ENCODE measurements around the gene PSAP.

PSAP gene

GRCh38 chr10:71825217-71825616, 25.8 kb downstream of the PSAP start:
- no peak for DNase-seq (ENCODE audit: low spot score)

GRCh38 chr10:71824333-71824732, 26.7 kb downstream of the PSAP start:
- no peak for DNase-seq (ENCODE audit: low spot score)

DNA sequence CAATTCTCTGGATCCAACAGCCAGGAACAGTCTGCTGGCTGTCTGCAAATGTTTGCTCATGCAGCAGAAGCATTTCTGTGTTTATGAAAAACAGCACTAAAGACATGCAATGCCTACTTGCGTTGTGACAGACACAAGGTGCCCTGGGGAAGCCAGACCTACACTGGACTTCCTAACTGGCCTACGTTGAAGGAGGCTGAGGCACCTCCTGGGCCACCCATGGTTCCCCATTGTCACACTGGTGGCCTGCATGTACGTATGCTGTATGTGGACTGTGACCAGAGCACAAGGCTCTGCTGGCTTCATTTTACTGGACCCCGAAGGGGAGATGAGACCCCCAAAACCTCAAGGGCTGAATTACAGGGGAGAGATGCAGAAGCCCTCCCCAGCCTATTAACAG, 27.7 kb downstream of the PSAP start:
- no peak for DNase-seq (ENCODE audit: low spot score)

DNA sequence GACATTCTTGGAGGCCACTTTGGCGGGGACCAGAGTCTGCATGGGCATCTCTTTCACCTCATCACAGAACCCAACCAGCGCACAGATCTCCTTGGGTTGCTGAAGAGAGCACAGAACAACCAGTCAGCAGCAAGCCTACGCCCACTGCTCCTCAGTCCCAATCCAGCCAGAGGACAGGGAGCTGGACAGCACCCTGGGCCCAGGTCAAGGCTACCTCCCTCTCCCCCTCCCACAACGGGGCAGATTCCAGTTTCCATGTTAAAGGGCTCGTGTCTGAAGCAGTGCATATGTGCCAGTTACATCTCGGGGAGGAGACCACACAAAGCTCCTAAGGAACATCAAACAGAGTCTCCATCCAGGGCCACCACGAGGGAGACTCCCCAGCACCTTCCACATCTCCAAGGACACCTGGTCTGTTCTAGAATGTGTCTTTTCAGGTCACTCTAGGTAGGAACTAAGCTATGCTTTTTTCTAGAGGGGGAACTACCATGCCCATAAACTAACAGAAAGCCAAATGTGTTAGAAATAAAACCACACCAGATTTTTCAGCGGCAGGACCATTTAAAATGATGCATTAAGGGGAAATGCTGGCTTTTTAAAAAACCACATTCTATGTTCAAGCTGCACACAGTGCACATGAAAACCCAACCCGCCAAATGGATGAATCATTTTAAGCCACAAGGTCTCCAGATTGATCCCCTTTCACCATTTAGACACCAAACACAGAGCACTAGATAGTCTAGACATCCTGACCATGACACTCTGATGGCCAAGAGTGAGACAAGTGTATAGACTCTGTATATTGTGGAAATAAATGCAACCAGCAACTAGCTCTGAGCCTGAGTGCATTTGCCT, 28.9 kb downstream of the PSAP start:
- DNase-seq (ENCODE audit: low spot score): no peak

- DNase-seq (ENCODE audit: low spot score): no peak
Measured at GRCh38 chr10:71820966-71821365, 30.1 kb downstream of the PSAP start.

DNA sequence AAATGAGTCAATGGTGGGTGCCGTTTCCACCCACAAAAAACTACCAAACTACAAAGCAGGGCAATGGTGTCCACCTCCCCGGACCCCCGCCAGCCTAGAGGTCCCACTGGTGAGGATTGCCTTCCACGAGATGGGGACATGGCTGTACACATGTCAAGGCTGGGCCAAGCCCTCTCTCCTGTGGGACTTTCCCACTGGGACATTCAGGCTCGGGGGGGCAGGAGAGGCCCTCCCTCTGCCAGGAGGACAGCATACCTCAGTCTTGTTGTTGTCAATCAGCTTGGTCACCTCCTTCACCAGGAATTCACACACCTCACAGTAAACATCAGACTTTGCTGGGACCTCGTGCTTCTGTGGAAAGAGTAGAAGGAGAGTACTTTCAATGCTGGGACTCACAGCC, 31.1 kb downstream of the PSAP start:
- DNase-seq (ENCODE audit: low spot score): no peak

DNA sequence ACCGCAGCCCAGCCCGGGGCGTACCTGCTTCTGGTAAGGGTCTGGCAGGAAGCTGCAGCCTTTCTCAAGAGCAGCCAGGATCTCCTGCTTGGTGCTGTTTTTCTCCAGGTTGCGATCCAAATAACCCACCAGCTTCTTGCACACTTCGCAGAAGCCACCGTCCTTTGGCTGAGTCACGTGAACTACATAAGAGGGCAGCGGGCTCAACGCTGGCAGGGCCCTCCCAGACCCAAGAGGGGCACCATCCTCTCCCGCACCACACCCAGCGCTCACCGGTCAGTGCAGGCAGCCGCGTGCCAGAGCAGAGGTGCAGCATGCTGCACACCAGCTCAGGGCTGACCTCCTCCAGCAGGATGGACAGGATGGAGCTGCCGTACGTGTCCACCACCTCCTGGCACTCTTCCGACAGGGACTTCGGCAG, 31.6 kb downstream of the PSAP start:
- no peak for DNase-seq (ENCODE audit: low spot score)

- no peak for DNase-seq (ENCODE audit: low spot score)
Measured at GRCh38 chr10:71818674-71819260, 32.3 kb downstream of the PSAP start.

GRCh38 chr10:71817831-71818655, 33.0 kb downstream of the PSAP start:
- DNase-seq (ENCODE audit: low spot score): no peak

DNA sequence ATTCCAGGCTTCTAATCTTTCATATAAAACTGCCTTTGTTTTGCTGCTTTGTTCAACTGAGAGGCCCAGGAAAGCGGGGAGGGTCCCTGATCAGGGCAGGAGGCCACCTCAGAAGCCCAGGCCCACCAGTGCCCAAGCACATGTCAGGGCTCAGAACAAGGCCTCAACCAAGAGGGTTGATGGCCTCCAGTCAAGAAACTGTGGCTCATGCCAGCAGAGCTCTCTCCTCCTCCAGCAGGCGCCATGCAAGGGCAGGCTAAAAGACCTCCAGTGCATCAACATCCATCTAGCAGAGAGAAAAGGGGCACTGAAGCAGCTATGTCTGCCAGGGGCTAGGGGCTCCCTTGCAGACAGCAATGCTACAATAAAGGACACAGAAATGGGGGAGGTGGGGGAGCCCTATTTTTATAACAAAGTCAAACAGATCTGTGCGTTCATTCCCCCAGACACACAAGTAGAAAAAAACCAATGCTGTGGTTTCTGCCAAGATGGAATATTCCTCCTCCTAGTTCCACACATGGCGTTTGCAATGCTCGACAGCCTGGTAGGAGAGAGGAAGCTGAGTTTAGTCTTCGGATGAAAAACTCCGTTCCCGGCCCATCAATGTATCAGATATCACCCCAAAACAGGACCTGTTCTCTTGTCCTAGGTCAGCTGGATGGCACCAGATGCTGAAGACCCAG, 34.0 kb downstream of the PSAP start:
- no peak for DNase-seq (ENCODE audit: low spot score)

GRCh38 chr10:71816421-71816851, 34.6 kb downstream of the PSAP start:
- DNase-seq (ENCODE audit: low spot score): no peak

GRCh38 chr10:71815515-71816130, 35.4 kb downstream of the PSAP start:
- no peak for DNase-seq (ENCODE audit: low spot score)

DNA sequence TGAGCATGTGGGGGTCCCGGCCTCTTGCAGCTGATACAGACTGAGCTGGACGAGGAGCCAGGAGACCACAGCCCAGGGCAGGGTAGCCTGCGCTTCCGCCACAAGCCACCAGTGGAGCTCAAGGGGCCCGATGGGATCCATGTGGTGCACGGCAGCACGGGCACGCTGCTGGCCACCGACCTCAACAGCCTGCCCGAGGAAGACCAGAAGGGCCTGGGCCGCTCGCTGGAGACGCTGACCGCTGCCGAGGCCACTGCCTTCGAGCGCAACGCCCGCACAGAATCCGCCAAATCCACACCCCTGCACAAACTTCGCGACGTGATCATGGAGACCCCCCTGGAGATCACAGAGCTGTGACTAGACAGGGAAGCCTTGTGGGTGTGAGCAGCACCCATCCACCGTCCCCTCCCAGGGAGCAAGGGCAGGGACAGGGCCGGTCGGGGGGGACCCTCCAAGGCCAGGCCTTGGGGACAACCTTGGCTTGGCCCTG, 36.1 kb downstream of the PSAP start:
- no peak for DNase-seq (ENCODE audit: low spot score)

DNA sequence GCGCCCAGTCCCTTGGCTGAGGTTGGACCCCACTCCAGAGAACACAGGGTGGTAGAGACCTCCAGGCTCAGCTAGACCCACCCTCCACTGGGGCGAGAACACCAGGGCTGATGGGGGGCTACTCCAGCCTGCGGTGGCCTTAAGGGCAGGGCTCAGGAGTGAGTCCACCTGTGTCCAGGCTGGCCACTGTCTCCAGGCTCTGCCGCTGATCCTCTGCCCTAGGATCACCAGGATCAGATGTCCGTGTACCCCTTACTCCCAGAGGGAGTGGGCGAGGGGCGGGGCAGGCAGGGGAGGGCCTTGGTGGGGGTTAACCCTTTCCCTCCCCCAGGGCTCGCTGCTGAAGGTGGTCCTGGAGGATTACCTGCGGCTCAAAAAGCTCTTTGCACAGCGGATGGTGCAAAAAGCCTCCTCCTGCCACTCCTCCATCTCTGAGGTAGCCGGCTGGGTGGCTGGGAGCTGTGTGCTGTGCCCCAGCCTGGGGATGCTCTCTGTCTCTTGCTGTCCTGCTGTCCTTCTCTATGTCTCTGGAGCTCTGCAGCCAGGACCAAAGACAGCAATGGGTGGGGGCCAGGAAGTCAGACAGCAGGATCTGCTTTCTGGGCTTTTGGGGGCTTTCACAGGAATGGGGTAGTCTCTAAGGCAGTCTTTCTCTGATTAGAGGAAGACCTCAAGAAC, 38.0 kb downstream of the PSAP start:
- no peak for DNase-seq (ENCODE audit: low spot score)

DNA sequence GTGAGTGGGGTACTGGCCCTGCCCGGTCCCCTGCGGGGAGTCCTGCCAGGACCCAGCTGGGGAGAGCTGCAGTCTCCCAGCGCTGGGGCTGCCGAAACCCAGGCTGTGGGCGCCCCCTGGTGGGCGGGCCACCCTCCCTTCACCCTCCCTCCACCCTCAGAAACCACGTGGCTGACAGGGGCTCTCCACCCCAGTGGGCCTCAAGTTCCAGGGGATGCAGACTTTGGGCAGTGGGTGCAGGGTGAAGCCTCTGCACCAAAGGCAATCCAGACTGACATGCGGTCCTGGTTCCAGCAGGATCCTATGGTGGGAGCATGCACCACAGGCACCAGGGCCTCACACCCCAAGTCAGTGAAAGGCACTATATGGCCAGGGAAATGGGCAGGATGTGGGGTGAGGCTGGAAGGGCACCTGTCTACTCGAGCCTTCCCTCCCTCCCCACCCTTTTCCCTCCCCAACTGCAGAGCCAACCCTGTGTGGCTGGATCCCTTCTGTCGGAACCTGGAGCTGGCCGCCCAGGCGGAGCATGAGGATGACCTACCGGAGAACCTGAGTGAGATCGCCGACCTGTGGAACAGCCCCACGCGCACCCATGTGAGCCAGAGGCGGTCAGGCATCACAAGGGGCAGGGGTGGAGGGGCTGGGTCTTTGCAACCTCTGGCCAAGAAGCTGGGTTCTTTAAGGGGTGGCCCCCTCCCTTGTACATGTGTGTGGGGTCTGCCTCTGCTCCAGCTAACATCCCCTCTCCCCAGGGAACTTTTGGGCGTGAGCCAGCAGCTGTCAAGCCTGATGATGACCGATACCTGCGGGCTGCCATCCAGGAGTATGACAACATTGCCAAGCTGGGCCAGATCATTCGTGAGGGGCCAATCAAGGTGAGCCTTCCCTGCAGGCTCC, 38.8 kb downstream of the PSAP start:
- DNase-seq (ENCODE audit: low spot score): peak; percentile 77

DNA sequence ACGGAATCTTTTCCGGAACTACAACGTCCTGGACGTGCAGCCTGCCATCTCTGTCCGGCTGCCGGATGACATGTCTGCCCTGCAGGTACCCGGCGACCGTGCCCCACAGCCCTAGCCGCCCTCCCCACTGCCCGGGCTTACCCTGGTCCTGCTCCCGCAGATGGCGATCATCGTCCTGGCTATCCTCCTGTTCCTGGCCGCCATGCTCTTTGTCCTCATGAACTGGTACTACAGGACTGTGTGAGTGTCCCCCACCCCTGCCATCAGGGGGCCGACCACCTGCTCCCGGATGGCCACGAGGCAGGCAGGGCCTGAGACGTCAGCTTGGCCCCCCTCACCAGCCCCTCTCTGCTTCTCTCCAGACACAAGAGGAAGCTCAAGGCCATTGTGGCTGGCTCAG, 39.7 kb downstream of the PSAP start:
- no peak for DNase-seq (ENCODE audit: low spot score)

DNA sequence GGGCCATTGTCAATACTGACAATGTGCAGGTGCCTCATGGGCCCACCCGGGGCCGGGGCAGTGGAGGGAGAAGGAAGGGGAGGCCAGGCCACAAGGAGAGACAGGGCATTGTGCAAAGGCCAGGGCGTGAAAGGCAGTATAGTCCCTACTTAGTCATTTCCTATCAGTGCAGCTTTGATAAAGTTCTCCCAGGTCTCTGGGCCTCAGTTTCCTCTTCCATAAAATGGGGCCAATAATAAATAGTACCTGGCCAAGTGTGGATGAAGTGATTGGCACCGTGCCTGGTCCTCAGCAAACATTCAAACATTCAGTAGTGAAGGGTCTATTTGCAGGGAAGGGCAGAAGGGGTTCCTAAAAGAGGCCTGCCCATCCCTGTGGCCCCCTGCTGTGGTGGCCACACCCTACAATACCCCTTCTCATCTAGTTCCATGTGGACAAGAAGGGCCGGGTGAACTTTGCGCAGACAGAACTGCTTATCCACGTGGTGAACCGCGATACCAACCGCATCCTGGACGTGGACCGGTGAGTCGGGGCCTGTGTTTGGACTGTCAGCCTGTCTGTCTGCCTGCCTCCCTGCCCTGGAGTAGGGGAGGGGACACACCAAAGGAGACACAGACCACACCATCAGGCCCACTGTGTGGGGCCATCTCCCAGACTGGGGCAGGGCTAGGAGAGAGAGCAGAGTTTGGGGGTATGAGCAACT, 40.9 kb downstream of the PSAP start:
- DNase-seq (ENCODE audit: low spot score): no peak

DNA sequence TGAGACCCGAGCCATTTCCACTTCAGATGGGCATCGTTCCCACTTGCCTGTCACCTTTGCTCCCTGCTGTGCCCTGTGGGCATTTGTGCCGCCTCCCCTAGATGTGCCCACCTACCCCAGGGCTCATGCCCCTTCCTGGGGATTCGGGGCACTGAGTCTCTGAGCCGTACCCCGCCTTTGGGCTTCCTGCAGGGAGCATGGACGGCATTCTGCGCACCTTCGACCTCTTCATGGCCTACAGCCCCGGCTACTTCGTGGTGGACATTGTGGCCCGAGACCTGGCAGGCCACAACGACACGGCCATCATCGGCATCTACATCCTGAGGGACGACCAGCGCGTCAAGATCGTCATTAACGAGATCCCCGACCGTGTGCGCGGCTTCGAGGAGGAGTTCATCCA, 41.4 kb downstream of the PSAP start:
- no peak for DNase-seq (ENCODE audit: low spot score)
